ENCODE results near the gene PTK6. TPM values are rescaled to one million over a fixed set of nuclear protein-coding genes. Genes with fewer than 3 reads are reported as not detected.

PTK6 gene
- total and polyA plus RNA-seq, 2 donors (not counting 1 experiment from before 2014, with no cell fraction given): 0.86 to 2.3 TPM

- peaks cover 2% of the 10 kb centered on the region for H3K9me3 Mint-ChIP-seq (ENCODE audit: insufficient read depth)
- peaks cover 7% of the 10 kb centered on the region for H3K27me3 Mint-ChIP-seq
- Histone ChIP-seq H4K20me1 (ENCODE audit: control insufficient read depth, insufficient read depth, low read length, poor library complexity, severe bottlenecking) (no peaks in the 10 kb centered on the region), H3K79me2 (ENCODE audit: control insufficient read depth, insufficient read depth, low read length) (no peaks in the 10 kb centered on the region), H3K4me1 (ENCODE audit: control insufficient read depth in 2 of 2, insufficient read depth in 2 of 2, low read length in 2 of 2) (peaks cover 3 to 5% of the 10 kb centered on the region in 2 donors), H3K27me3 (replicated peaks in 1 of 4; ENCODE audit: control extremely low read depth in 1 of 4, control insufficient read depth in 3 of 4, insufficient read depth in 4 of 4, low read length in 3 of 4) (peaks cover 0 to 35% (median 8%) of the 10 kb centered on the region in 4 experiments), H3K9me3 (ENCODE audit: control extremely low read depth in 1 of 3, control insufficient read depth in 2 of 3, insufficient read depth in 1 of 3, low read length in 2 of 3) (peaks cover 0 to 17% (median 0%) of the 10 kb centered on the region in 3 donors), H2AFZ (ENCODE audit: insufficient read depth, low read depth, low read length, poor library complexity, severe bottlenecking) (no peak overlapping the region), H3K4me2 (replicated peaks; ENCODE audit: low read depth, low read length, poor library complexity, severe bottlenecking) (no peak overlapping the region), H3K27ac (ENCODE audit: low read length in 2 of 2) (no peak overlapping the region), H3K4me3 (ENCODE audit: control extremely low read depth in 1 of 5, extremely low read depth in 1 of 5, insufficient read depth in 1 of 5, low read depth in 2 of 5, low read length in 4 of 5) (no peak overlapping the region), H3K9ac (ENCODE audit: low read length) (no peak overlapping the region), H3K36me3 (replicated peaks in 1 of 2; ENCODE audit: control extremely low read depth in 1 of 2, control insufficient read depth in 1 of 2, extremely low read depth in 1 of 2, insufficient read depth in 2 of 2, low read length in 1 of 2) (no peaks in the 10 kb centered on the region)
- CTCF ChIA-PET: no interaction called here
- ATAC-seq (ENCODE audit: low read depth) (no peak), DNase-seq (no peak)
- TF ChIP-seq EZH2 (IDR thresholded peaks at IDR 0.05; ENCODE audit: borderline replicate concordance, insufficient read depth, low read depth, low read length, poor library complexity, severe bottlenecking) (no peak), CTCF (IDR thresholded peaks at IDR 0.05) (no peak)
- H3K4me1 Mint-ChIP-seq: peaks cover 1% of the 10 kb centered on the region
- intact Hi-C loops (cut with micrococcal nuclease): no loop called here
- H3K27ac Mint-ChIP-seq: no peak overlapping the region
- no peak overlapping the region for H3K4me3 Mint-ChIP-seq
- 80% methylated on average over 4 of the region's 4 CpGs for WGBS (ENCODE audit: insufficient coverage)
- POLR2A ChIA-PET: no interaction called here
Observed at GRCh38 chr20:63491078-63491477, 46.1 kb downstream of the PTK6 start.

GRCh38 chr20:63490416-63490815 is 46.8 kb downstream of the PTK6 start:
- Histone ChIP-seq H3K4me1 (ENCODE audit: control insufficient read depth in 2 of 2, insufficient read depth in 2 of 2, low read length in 2 of 2) (peaks cover 0 to 5% of the 10 kb centered on the region in 2 donors), H3K4me3 (ENCODE audit: control extremely low read depth in 1 of 5, extremely low read depth in 1 of 5, insufficient read depth in 1 of 5, low read depth in 2 of 5, low read length in 4 of 5) (no peak overlapping the region), H3K27ac (ENCODE audit: low read length in 2 of 2) (no peak overlapping the region), H3K9me3 (ENCODE audit: control extremely low read depth in 1 of 3, control insufficient read depth in 2 of 3, insufficient read depth in 1 of 3, low read length in 2 of 3) (peaks cover 0 to 21% (median 0%) of the 10 kb centered on the region in 3 donors), H3K9ac (ENCODE audit: low read length) (no peak overlapping the region), H2AFZ (ENCODE audit: insufficient read depth, low read depth, low read length, poor library complexity, severe bottlenecking) (no peak overlapping the region), H3K36me3 (replicated peaks in 1 of 2; ENCODE audit: control extremely low read depth in 1 of 2, control insufficient read depth in 1 of 2, extremely low read depth in 1 of 2, insufficient read depth in 2 of 2, low read length in 1 of 2) (no peaks in the 10 kb centered on the region), H3K4me2 (replicated peaks; ENCODE audit: low read depth, low read length, poor library complexity, severe bottlenecking) (no peak overlapping the region), H4K20me1 (ENCODE audit: control insufficient read depth, insufficient read depth, low read length, poor library complexity, severe bottlenecking) (no peaks in the 10 kb centered on the region), H3K27me3 (replicated peaks in 1 of 4; ENCODE audit: control extremely low read depth in 1 of 4, control insufficient read depth in 3 of 4, insufficient read depth in 4 of 4, low read length in 3 of 4) (peaks cover 0 to 32% (median 6%) of the 10 kb centered on the region in 4 experiments), H3K79me2 (ENCODE audit: control insufficient read depth, insufficient read depth, low read length) (no peaks in the 10 kb centered on the region)
- intact Hi-C loops (cut with micrococcal nuclease): no loop called here
- Mint-ChIP-seq H3K9me3 (ENCODE audit: insufficient read depth) (peaks cover 2% of the 10 kb centered on the region), H3K4me3 (no peak overlapping the region), H3K27me3 (peaks cover 8% of the 10 kb centered on the region), H3K27ac (no peak overlapping the region), H3K4me1 (peaks cover 1% of the 10 kb centered on the region)
- 84% methylated on average over 24 of the region's 24 CpGs for WGBS (ENCODE audit: insufficient coverage)
- no peak for DNase-seq
- ATAC-seq (ENCODE audit: low read depth): no peak
- CTCF ChIA-PET: no interaction called here
- TF ChIP-seq EZH2 (IDR thresholded peaks at IDR 0.05; ENCODE audit: borderline replicate concordance, insufficient read depth, low read depth, low read length, poor library complexity, severe bottlenecking) (no peak), CTCF (IDR thresholded peaks at IDR 0.05) (no peak)
- POLR2A ChIA-PET: no interaction called here
